Measurements from ENCODE around the gene ZDHHC11.

GRCh38 chr5:878125-878524 is 27.3 kb upstream of the ZDHHC11 start:
- TF ChIP-seq, protein P1, sequence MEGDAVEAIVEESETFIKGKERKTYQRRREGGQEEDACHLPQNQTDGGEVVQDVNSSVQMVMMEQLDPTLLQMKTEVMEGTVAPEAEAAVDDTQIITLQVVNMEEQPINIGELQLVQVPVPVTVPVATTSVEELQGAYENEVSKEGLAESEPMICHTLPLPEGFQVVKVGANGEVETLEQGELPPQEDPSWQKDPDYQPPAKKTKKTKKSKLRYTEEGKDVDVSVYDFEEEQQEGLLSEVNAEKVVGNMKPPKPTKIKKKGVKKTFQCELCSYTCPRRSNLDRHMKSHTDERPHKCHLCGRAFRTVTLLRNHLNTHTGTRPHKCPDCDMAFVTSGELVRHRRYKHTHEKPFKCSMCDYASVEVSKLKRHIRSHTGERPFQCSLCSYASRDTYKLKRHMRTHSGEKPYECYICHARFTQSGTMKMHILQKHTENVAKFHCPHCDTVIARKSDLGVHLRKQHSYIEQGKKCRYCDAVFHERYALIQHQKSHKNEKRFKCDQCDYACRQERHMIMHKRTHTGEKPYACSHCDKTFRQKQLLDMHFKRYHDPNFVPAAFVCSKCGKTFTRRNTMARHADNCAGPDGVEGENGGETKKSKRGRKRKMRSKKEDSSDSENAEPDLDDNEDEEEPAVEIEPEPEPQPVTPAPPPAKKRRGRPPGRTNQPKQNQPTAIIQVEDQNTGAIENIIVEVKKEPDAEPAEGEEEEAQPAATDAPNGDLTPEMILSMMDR (IDR thresholded peaks at IDR 0.05; ENCODE audit: insufficient read depth, low read length): no peak
- TF ChIP-seq POLR2AphosphoS5 (IDR thresholded peaks at IDR 0.05; ENCODE audit: low read depth) (no peak), REST (IDR thresholded peaks at IDR 0.05; ENCODE audit: insufficient replicate concordance, low read depth) (no peak), SPI1 (IDR thresholded peaks at IDR 0.05; ENCODE audit: borderline replicate concordance, low read depth) (no peak)
